Mesothelial cell of epicardium (in vitro differentiated cells): ENCODE data around the gene PSEN1. TPM values are rescaled to one million over a fixed set of nuclear protein-coding genes. Genes with fewer than 3 reads are reported as not detected.
"Not testable (repeated sequence)": the region's sequence is repeated elsewhere in the genome, so short reads cannot be mapped to it uniquely, and the experiment has no call there.

ENCODE experiments used
- DNase-seq, 2 experiments: peaks; one replicate each; pipeline ENCODE4 v3.0.0; 2021; ENCODE audit warnings: low spot score in 2 of 2; ENCODE audit not compliant: unreplicated experiment in 2 of 2
- H3K27ac Mint-ChIP-seq: 2 replicates; pipeline ENCODE4 v1.8.0; 2021; ENCODE audit warnings: mixed read lengths
- H3K27me3 Mint-ChIP-seq: 2 replicates; pipeline ENCODE4 v1.8.0; 2021; ENCODE audit warnings: low read depth, mixed read lengths
- H3K36me3 Mint-ChIP-seq: 2 replicates; pipeline ENCODE4 v1.8.0; 2021; ENCODE audit warnings: mixed read lengths
- H3K4me1 Mint-ChIP-seq: 2 replicates; pipeline ENCODE4 v1.8.0; 2021; ENCODE audit warnings: mixed read lengths
- H3K4me3 Mint-ChIP-seq: 2 replicates; pipeline ENCODE4 v1.8.0; 2021; ENCODE audit warnings: mild to moderate bottlenecking, moderate library complexity, mixed read lengths
- H3K9me3 Mint-ChIP-seq: 2 replicates; pipeline ENCODE4 v1.8.0; 2021; ENCODE audit warnings: mixed read lengths
- CTCF ChIP-seq: fragments of 200-600 bp; sonication (generic); IDR thresholded peaks from one replicate; pipeline ENCODE4 v1.5.0; 2021; ENCODE audit warnings: antibody characterized with exemption; ENCODE audit not compliant: unreplicated experiment
- total RNA-seq: library from RNA; stranded (reverse); gene quantifications from 3 replicates; pipeline ENCODE4 v1.2.1, GENCODE V29; 2021

Gene PSEN1
- total RNA-seq, 1 donor from 2014 or later: 59.9 TPM

GRCh38 chr14:73166399-73166798, 30.1 kb downstream of the PSEN1 start:
- H3K4me3 Mint-ChIP-seq: no peak overlapping the region
- no peak for TF ChIP-seq CTCF
- no peaks in the 10 kb centered on the region for H3K27me3 Mint-ChIP-seq
- H3K4me1 Mint-ChIP-seq: no peaks in the 10 kb centered on the region
- H3K27ac Mint-ChIP-seq: no peak overlapping the region
- H3K36me3 Mint-ChIP-seq: peaks cover 31% of the 10 kb centered on the region
- no peaks in the 10 kb centered on the region for H3K9me3 Mint-ChIP-seq
- no peak for DNase-seq

GRCh38 chr14:73167727-73168126, 31.4 kb downstream of the PSEN1 start:
- no peak for TF ChIP-seq CTCF
- H3K27ac Mint-ChIP-seq: no peak overlapping the region
- no peaks in the 10 kb centered on the region for H3K27me3 Mint-ChIP-seq
- peaks cover 33% of the 10 kb centered on the region for H3K36me3 Mint-ChIP-seq
- H3K4me3 Mint-ChIP-seq: no peak overlapping the region
- no peak for DNase-seq
- H3K4me1 Mint-ChIP-seq: no peaks in the 10 kb centered on the region
- no peaks in the 10 kb centered on the region for H3K9me3 Mint-ChIP-seq

- TF ChIP-seq CTCF: no peak
- peaks cover 32% of the 10 kb centered on the region for H3K36me3 Mint-ChIP-seq
- H3K4me3 Mint-ChIP-seq: no peak overlapping the region
- no peaks in the 10 kb centered on the region for H3K27me3 Mint-ChIP-seq
- DNase-seq: no peak
- H3K27ac Mint-ChIP-seq: no peak overlapping the region
- H3K9me3 Mint-ChIP-seq: no peaks in the 10 kb centered on the region
- no peaks in the 10 kb centered on the region for H3K4me1 Mint-ChIP-seq
These were observed 32.0 kb downstream of the PSEN1 start for GRCh38 chr14:73168274-73168673.

GRCh38 chr14:73168691-73169090, 32.4 kb downstream of the PSEN1 start:
- peaks cover 29% of the 10 kb centered on the region for H3K36me3 Mint-ChIP-seq
- H3K4me1 Mint-ChIP-seq: no peaks in the 10 kb centered on the region
- DNase-seq: no peak
- TF ChIP-seq CTCF: no peak
- H3K9me3 Mint-ChIP-seq: no peaks in the 10 kb centered on the region
- H3K27ac Mint-ChIP-seq: no peak overlapping the region
- no peak overlapping the region for H3K4me3 Mint-ChIP-seq
- no peaks in the 10 kb centered on the region for H3K27me3 Mint-ChIP-seq

GRCh38 chr14:73169855-73170254, 33.5 kb downstream of the PSEN1 start:
- not testable (repeated sequence) for DNase-seq, H3K27ac Mint-ChIP-seq, H3K4me3 Mint-ChIP-seq, H3K9me3 Mint-ChIP-seq, H3K4me1 Mint-ChIP-seq, H3K27me3 Mint-ChIP-seq
- H3K36me3 Mint-ChIP-seq: peaks cover 27% of the 10 kb centered on the region

- no peak for TF ChIP-seq CTCF
- DNase-seq: no peak
- H3K9me3 Mint-ChIP-seq: no peaks in the 10 kb centered on the region
- H3K4me3 Mint-ChIP-seq: no peak overlapping the region
- H3K36me3 Mint-ChIP-seq: peaks cover 28% of the 10 kb centered on the region
- H3K4me1 Mint-ChIP-seq: no peaks in the 10 kb centered on the region
- H3K27ac Mint-ChIP-seq: no peak overlapping the region
- no peaks in the 10 kb centered on the region for H3K27me3 Mint-ChIP-seq
These were observed 34.4 kb downstream of the PSEN1 start for GRCh38 chr14:73170686-73171085.
